ENCODE data around the gene ZSCAN23.

Gene ZSCAN23

GRCh38 chr6:28433119-28433518, 10.2 kb downstream of the ZSCAN23 start:
- DNase-seq (ENCODE audit: low read depth) = no peak
- TF ChIP-seq CTCF (IDR thresholded peaks at IDR 0.05; ENCODE audit: low read length, missing control alignments) = no peak
- H3K4me3 ChIP-seq (replicated peaks; ENCODE audit: low read depth, low read length) = no peak overlapping the region

GRCh38 chr6:28429781-28430180, 13.5 kb downstream of the ZSCAN23 start:
- no peak for TF ChIP-seq CTCF (IDR thresholded peaks at IDR 0.05; ENCODE audit: low read length, missing control alignments)
- no peak overlapping the region for H3K4me3 ChIP-seq (replicated peaks; ENCODE audit: low read depth, low read length)

GRCh38 chr6:28425944-28426541, 17.2 kb downstream of the ZSCAN23 start:
- DNase-seq (ENCODE audit: low read depth) = no peak
- no peak for TF ChIP-seq CTCF (IDR thresholded peaks at IDR 0.05; ENCODE audit: low read length, missing control alignments)
- no peak overlapping the region for H3K4me3 ChIP-seq (replicated peaks; ENCODE audit: low read depth, low read length)

More at GRCh38 chr6:28429781-28430180, 13.5 kb downstream of the ZSCAN23 start:
- no peak for DNase-seq (ENCODE audit: low read depth)

GRCh38 chr6:28424163-28424562, 19.1 kb downstream of the ZSCAN23 start:
- no peak for TF ChIP-seq CTCF (IDR thresholded peaks at IDR 0.05; ENCODE audit: low read length, missing control alignments)
- no peak for DNase-seq (ENCODE audit: low read depth)
- H3K4me3 ChIP-seq (replicated peaks; ENCODE audit: low read depth, low read length) = no peak overlapping the region

GRCh38 chr6:28423546-28423945, 19.7 kb downstream of the ZSCAN23 start:
- no peak overlapping the region for H3K4me3 ChIP-seq (replicated peaks; ENCODE audit: low read depth, low read length)
- DNase-seq (ENCODE audit: low read depth) = no peak
- no peak for TF ChIP-seq CTCF (IDR thresholded peaks at IDR 0.05; ENCODE audit: low read length, missing control alignments)

- no peak overlapping the region for H3K4me3 ChIP-seq (replicated peaks; ENCODE audit: low read depth, low read length)
- TF ChIP-seq CTCF (IDR thresholded peaks at IDR 0.05; ENCODE audit: low read length, missing control alignments) = no peak
- DNase-seq (ENCODE audit: low read depth) = no peak
Measured at GRCh38 chr6:28413681-28414080, 29.6 kb downstream of the ZSCAN23 start.

- no peak overlapping the region for H3K4me3 ChIP-seq (replicated peaks; ENCODE audit: low read depth, low read length)
- no peak for TF ChIP-seq CTCF (IDR thresholded peaks at IDR 0.05; ENCODE audit: low read length, missing control alignments)
- DNase-seq (ENCODE audit: low read depth) = no peak
Measured at GRCh38 chr6:28410767-28411166, 32.5 kb downstream of the ZSCAN23 start.
